GM12801 (cell line): Measurements from ENCODE around the gene ZNF451.
"Not testable (repeated sequence)": the region's sequence is repeated elsewhere in the genome, so short reads cannot be mapped to it uniquely, and the experiment has no call there.

Source experiments
- CTCF ChIP-seq: IDR thresholded peaks from one replicate; pipeline ENCODE4 v1.5.1; 2011; ENCODE audit warnings: control low read depth; ENCODE audit not compliant: insufficient read length; ENCODE audit errors: extremely low read depth

Gene ZNF451

GRCh38 chr6:57089687-57090457 is at the start of gene ZNF451:
TSS of gene ZNF451 (plus strand) at chr6:57090188. CDS start at chr6:57090254, 66 bp downstream.
- TF ChIP-seq CTCF: no peak

- no peak for TF ChIP-seq CTCF
Measured at GRCh38 chr6:57044568-57044967, 45.4 kb upstream of the ZNF451 start.

- TF ChIP-seq CTCF: not testable (repeated sequence)
Measured at GRCh38 chr6:57046332-57047256, 43.4 kb upstream of the ZNF451 start, which contains the start of gene KIAA1586. TSS of gene KIAA1586 (plus strand) at chr6:57046693. CDS start at chr6:57046756, 63 bp downstream.

GRCh38 chr6:57048577-57048976 is 41.4 kb upstream of the ZNF451 start:
- no peak for TF ChIP-seq CTCF

GRCh38 chr6:57063847-57064246 is 26.1 kb upstream of the ZNF451 start:
- TF ChIP-seq CTCF: no peak

GRCh38 chr6:57064809-57065208 is 25.2 kb upstream of the ZNF451 start:
- no peak for TF ChIP-seq CTCF

GRCh38 chr6:57068061-57068460 is 21.9 kb upstream of the ZNF451 start:
- TF ChIP-seq CTCF: no peak
